Forelimb muscle (tissue), 1 donor: ENCODE results near the gene RHOH. TPM values are rescaled to one million over a fixed set of nuclear protein-coding genes. Genes with fewer than 3 reads are reported as not detected.

Experiments used
- DNase-seq: peaks from one replicate; pipeline ENCODE4 v3.0.0-alpha.2; 2013; ENCODE audit warnings: low read depth
- polyA plus RNA-seq: library from polyadenylated mRNA; unstranded; fragments of 120-200 nt; gene quantifications from one replicate; pipeline ENCODE4 v1.2.1, GENCODE V29; 2013; ENCODE audit not compliant: insufficient read length

Gene RHOH
- polyA plus RNA-seq, 1 donor = 0.33 TPM

DNA sequence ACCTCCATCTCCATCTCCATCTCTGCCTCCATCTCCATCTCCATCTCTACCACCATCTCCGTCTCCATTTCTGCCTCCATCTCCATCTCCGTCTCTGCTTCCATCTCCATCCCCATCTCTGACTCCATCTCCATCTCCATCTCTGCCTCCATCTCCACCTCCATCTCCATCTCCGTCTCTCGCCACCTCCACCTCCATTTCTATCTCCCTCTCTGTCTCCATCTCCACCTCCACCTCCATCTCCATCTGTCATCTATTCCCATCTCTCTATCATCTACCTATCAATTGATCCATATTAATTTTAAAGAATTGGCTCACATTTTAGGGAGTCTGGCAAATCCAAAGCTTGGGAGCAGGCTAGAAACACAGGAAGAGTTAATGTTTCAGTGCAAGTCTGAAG is 98.7 kb downstream of the RHOH start:
- DNase-seq = no peak

Other genes starting within 250 kb of the RHOH start
- gene PDS5A, start 219.1 kb upstream of the RHOH start, polyA plus RNA-seq = 29.6 TPM
- gene N4BP2, start 140.2 kb upstream of the RHOH start, polyA plus RNA-seq = 11.3 TPM
- 0.10 TPM for gene CHRNA9, start 138.3 kb downstream of the RHOH start, polyA plus RNA-seq